Measurements from ENCODE around the gene ZC3H18. TPM values are rescaled to one million over a fixed set of nuclear protein-coding genes. Genes with fewer than 3 reads are reported as not detected.
A peak's percentile ranks its signal among the peaks of the same experiment; 100 is the strongest.

The ZC3H18 gene
- total and polyA plus RNA-seq, 2 experiments from 2014 or later, result 30.0 to 40.7 TPM

DNA sequence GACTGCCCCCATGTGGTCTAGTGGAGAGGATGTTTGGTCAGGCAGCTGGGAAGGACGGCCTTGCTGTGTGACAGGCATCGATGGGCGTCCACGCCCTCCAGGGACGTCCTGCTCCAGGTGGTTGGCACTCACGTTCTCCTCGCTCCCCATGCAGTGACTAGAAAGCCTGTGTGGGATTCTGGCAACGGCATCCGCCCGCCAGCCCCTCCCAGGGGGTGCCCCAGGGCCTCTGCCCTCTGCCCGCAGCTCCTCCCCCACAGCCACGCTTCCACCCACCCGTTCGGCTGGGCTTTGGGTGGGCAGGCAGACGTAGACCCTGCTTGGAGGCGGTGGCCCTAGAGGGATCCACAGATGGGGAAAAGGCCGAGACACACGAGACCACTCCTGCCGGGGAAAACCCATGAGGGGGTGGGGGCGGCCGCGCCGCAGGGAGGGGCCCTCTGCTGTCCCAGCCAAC, 63.5 kb downstream of the ZC3H18 start:
- Histone ChIP-seq H3K36me3 (ENCODE audit: insufficient read depth) (peaks cover 13% of the 10 kb centered on the region; the same call in 1 of the 2 replicates), H3K27me3 (ENCODE audit: insufficient read depth) (no peaks in the 10 kb centered on the region; the same call in 1 of the 2 replicates), H3K27ac (ENCODE audit: low read depth) (no peak overlapping the region), H3K4me1 (ENCODE audit: insufficient read depth) (peaks cover 21% of the 10 kb centered on the region), H3F3A (replicated peaks; ENCODE audit: low read depth) (0 out of 2 replicates have a peak, but pooled peaks cover 16% of the 10 kb centered on the region), H3K9me2 (ENCODE audit: insufficient read depth) (no peaks in the 10 kb centered on the region), H4K20me1 (replicated peaks; ENCODE audit: insufficient read depth) (no peaks in the 10 kb centered on the region), H3K79me2 (replicated peaks; ENCODE audit: insufficient read depth) (no peaks in the 10 kb centered on the region), H2AFZ (no peak overlapping the region), H3K4me2 (peak overlapping the region; percentile 91), H3K4me3 (peak overlapping the region; percentile 89)
- H3K27ac Mint-ChIP-seq, result no peak overlapping the region
- H3K9me3 Mint-ChIP-seq, result no peaks in the 10 kb centered on the region
- TF ChIP-seq CTCF (conservative IDR thresholded peaks at IDR 0.05; ENCODE audit: low read depth in 2 of 2), result peak; percentile 53 to 81; a peak in 3 of 4 replicates
- no peak for TF ChIP-seq ZNF114 (CRISPR knock-in tag; IDR thresholded peaks at IDR 0.05)
- H3K36me3 Mint-ChIP-seq (ENCODE audit: low read depth), result peaks cover 26% of the 10 kb centered on the region; the same call in 2 of the 3 replicates
- peaks cover 22% of the 10 kb centered on the region for H3K27me3 Mint-ChIP-seq (ENCODE audit: insufficient read depth, low read depth, poor library complexity)
- H3K4me1 Mint-ChIP-seq, result peaks cover 36% of the 10 kb centered on the region
- ATAC-seq (peak; percentile 51), DNase-seq (ENCODE audit: low spot score) (peak; percentile 86)
- H3K4me3 Mint-ChIP-seq, result peak overlapping the region; percentile 71; the same call in 2 of the 3 replicates

GRCh38 chr16:88634141-88634993, 64.2 kb downstream of the ZC3H18 start:
- DNase-seq (ENCODE audit: low spot score) (peak; percentile 90), ATAC-seq (peak; percentile 64)
- peak overlapping the region; percentile 78 for H2AFZ ChIP-seq
- Mint-ChIP-seq H3K4me1 (peaks cover 37% of the 10 kb centered on the region), H3K36me3 (ENCODE audit: low read depth) (peaks cover 19% of the 10 kb centered on the region; the same call in 2 of the 3 replicates), H3K4me3 (peak overlapping the region; percentile 71), H3K27me3 (ENCODE audit: insufficient read depth, low read depth, poor library complexity) (peaks cover 19% of the 10 kb centered on the region), H3K9me3 (no peaks in the 10 kb centered on the region), H3K27ac (no peak overlapping the region)
- H3K4me3 ChIP-seq, result peak overlapping the region; percentile 89
- H4K20me1 ChIP-seq (replicated peaks; ENCODE audit: insufficient read depth), result no peaks in the 10 kb centered on the region
- peaks cover 25% of the 10 kb centered on the region for H3K4me1 ChIP-seq (ENCODE audit: insufficient read depth)
- 0 out of 2 replicates have a peak, but pooled peaks cover 19% of the 10 kb centered on the region for H3F3A ChIP-seq (replicated peaks; ENCODE audit: low read depth)
- H3K27me3 ChIP-seq (ENCODE audit: insufficient read depth), result no peaks in the 10 kb centered on the region; the same call in 1 of the 2 replicates
- H3K9me2 ChIP-seq (ENCODE audit: insufficient read depth), result no peaks in the 10 kb centered on the region
- 0 out of 2 replicates have a peak overlapping the region, but pooled peaks have one; percentile 66 for H3K27ac ChIP-seq (ENCODE audit: low read depth)
- peak overlapping the region; percentile 91 for H3K4me2 ChIP-seq
- no peaks in the 10 kb centered on the region for H3K79me2 ChIP-seq (replicated peaks; ENCODE audit: insufficient read depth)
- peaks cover 8% of the 10 kb centered on the region; the same call in 1 of the 2 replicates for H3K36me3 ChIP-seq (ENCODE audit: insufficient read depth)
- TF ChIP-seq STAT1 (IDR thresholded peaks at IDR 0.05; ENCODE audit: unreplicated experiment) (no peak), CREB1 (CRISPR knock-in tag; IDR thresholded peaks at IDR 0.05; ENCODE audit: low read depth) (no peak), EZH2phosphoT487 (IDR thresholded peaks at IDR 0.05; ENCODE audit: unreplicated experiment) (no peak), JUNB (IDR thresholded peaks at IDR 0.05; ENCODE audit: unreplicated experiment) (no peak), ZNF114 (CRISPR knock-in tag; IDR thresholded peaks at IDR 0.05) (no peak), POLR2AphosphoS5 (IDR thresholded peaks at IDR 0.05; ENCODE audit: low read depth) (no peak; the same call in 1 of the 2 replicates), NANOG (IDR thresholded peaks at IDR 0.05; ENCODE audit: borderline replicate concordance) (no peak)
- TF ChIP-seq, protein P1, sequence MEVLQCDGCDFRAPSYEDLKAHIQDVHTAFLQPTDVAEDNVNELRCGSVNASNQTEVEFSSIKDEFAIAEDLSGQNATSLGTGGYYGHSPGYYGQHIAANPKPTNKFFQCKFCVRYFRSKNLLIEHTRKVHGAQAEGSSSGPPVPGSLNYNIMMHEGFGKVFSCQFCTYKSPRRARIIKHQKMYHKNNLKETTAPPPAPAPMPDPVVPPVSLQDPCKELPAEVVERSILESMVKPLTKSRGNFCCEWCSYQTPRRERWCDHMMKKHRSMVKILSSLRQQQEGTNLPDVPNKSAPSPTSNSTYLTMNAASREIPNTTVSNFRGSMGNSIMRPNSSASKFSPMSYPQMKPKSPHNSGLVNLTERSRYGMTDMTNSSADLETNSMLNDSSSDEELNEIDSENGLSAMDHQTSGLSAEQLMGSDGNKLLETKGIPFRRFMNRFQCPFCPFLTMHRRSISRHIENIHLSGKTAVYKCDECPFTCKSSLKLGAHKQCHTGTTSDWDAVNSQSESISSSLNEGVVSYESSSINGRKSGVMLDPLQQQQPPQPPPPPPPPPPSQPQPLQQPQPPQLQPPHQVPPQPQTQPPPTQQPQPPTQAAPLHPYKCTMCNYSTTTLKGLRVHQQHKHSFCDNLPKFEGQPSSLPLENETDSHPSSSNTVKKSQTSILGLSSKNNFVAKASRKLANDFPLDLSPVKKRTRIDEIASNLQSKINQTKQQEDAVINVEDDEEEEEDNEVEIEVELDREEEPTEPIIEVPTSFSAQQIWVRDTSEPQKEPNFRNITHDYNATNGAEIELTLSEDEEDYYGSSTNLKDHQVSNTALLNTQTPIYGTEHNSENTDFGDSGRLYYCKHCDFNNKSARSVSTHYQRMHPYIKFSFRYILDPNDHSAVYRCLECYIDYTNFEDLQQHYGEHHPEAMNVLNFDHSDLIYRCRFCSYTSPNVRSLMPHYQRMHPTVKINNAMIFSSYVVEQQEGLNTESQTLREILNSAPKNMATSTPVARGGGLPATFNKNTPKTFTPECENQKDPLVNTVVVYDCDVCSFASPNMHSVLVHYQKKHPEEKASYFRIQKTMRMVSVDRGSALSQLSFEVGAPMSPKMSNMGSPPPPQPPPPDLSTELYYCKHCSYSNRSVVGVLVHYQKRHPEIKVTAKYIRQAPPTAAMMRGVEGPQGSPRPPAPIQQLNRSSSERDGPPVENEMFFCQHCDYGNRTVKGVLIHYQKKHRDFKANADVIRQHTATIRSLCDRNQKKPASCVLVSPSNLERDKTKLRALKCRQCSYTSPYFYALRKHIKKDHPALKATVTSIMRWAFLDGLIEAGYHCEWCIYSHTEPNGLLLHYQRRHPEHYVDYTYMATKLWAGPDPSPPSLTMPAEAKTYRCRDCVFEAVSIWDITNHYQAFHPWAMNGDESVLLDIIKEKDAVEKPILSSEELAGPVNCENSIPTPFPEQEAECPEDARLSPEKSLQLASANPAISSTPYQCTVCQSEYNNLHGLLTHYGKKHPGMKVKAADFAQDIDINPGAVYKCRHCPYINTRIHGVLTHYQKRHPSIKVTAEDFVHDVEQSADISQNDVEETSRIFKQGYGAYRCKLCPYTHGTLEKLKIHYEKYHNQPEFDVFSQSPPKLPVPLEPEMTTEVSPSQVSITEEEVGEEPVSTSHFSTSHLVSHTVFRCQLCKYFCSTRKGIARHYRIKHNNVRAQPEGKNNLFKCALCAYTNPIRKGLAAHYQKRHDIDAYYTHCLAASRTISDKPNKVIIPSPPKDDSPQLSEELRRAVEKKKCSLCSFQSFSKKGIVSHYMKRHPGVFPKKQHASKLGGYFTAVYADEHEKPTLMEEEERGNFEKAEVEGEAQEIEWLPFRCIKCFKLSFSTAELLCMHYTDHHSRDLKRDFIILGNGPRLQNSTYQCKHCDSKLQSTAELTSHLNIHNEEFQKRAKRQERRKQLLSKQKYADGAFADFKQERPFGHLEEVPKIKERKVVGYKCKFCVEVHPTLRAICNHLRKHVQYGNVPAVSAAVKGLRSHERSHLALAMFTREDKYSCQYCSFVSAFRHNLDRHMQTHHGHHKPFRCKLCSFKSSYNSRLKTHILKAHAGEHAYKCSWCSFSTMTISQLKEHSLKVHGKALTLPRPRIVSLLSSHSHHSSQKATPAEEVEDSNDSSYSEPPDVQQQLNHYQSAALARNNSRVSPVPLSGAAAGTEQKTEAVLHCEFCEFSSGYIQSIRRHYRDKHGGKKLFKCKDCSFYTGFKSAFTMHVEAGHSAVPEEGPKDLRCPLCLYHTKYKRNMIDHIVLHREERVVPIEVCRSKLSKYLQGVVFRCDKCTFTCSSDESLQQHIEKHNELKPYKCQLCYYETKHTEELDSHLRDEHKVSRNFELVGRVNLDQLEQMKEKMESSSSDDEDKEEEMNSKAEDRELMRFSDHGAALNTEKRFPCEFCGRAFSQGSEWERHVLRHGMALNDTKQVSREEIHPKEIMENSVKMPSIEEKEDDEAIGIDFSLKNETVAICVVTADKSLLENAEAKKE (CRISPR knock-in tag; IDR thresholded peaks at IDR 0.05), result no peak
- TF ChIP-seq, protein P2, sequence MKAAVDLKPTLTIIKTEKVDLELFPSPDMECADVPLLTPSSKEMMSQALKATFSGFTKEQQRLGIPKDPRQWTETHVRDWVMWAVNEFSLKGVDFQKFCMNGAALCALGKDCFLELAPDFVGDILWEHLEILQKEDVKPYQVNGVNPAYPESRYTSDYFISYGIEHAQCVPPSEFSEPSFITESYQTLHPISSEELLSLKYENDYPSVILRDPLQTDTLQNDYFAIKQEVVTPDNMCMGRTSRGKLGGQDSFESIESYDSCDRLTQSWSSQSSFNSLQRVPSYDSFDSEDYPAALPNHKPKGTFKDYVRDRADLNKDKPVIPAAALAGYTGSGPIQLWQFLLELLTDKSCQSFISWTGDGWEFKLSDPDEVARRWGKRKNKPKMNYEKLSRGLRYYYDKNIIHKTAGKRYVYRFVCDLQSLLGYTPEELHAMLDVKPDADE (IDR thresholded peaks at IDR 0.05), result no peak
